Measurements from ENCODE around the gene NUDT16L1.

GRCh38 chr16:4704491-4704890 lies 11.1 kb downstream of the NUDT16L1 start:
- TF ChIP-seq CTCF (conservative IDR thresholded peaks at IDR 0.05; ENCODE audit: low read length) (no peak), EZH2phosphoT487 (IDR thresholded peaks at IDR 0.05; ENCODE audit: borderline replicate concordance) (no peak)
